GM19238 (cell line): ENCODE measurements around the gene FAM72A.
"Not testable (repeated sequence)": the region's sequence is repeated elsewhere in the genome, so short reads cannot be mapped to it uniquely, and the experiment has no call there.

Source experiments
- DNase-seq: peaks from one replicate; pipeline ENCODE4 v3.0.0; 2011; ENCODE audit warnings: low spot score; ENCODE audit not compliant: insufficient read length

FAM72A gene

DNA sequence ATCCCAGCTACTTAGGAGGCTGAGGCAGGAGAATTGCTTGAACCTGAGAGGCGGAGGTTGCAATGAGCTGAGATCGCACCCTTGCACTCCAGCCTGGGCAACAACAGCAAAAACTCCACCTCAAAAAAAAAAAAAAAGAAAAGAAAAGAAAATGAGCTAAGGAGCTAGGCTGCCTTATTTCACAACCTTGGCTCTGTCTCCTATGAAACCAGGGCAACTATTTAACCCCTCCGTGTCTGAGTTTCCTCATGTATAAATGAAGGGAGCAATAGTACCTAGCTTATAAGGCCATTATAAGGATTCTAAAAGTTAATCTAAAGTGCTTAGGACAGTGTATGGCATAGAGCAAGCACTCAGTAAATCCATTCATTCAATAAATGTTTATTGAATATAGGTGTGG is 32.8 kb downstream of the FAM72A start:
- not testable (repeated sequence) for DNase-seq

DNA sequence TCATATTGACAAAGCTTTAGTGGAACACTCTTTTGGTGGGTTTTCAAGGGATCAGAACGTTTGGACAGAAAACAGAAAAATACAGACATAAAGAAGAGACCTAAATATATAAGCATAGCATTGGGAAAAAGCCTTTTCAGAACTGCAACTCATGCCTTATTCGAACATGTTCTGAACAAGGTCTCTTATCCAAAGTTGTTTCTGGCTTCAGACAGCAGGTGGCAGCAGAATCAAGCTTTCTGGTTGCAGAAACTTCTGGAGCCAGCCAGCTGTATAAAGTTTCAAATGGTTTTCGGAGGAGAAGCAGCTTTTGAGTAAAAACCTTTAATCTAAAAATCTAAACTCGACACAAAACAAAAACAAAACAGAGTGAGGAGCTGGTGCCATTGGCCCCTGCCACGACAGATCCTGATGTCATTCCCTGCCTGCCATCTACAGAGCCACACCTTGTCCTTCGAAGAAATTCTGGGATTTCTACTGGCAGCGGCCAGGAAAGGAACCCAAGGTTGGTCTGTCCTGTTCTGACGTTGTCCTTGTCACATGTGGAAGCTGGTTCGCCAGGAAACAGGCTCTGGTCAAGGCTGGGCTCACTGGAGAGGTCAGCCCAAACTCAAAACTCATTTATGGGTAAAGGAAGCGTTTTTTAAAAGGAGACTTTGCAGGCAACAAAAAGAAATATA is 35.1 kb downstream of the FAM72A start:
- DNase-seq = not testable (repeated sequence)

DNA sequence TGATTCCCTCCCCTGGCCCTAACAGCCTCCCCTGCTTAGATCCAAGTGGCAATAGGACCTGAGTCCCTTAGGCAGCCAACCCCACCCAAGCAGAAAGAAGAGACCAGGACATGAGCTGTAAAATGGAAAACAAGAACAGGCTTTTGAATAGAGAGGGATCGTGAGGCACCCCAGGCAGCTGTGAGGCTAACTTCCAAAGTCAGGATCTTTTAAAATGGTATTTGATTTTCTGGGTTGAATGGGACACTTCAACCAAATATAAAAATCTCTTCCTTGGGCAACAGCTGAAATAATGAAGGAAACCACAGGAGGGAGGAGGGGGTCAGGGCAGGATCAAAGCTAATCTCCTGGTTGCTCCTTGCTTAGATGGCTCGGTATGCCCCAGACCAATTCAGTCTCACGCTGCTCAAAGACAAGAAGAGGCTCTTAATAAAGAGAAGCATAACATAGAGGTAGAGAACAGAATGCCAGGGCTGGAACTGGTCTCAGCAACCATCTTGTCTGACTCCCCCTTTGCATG is 56.8 kb downstream of the FAM72A start:
- DNase-seq = no peak

DNA sequence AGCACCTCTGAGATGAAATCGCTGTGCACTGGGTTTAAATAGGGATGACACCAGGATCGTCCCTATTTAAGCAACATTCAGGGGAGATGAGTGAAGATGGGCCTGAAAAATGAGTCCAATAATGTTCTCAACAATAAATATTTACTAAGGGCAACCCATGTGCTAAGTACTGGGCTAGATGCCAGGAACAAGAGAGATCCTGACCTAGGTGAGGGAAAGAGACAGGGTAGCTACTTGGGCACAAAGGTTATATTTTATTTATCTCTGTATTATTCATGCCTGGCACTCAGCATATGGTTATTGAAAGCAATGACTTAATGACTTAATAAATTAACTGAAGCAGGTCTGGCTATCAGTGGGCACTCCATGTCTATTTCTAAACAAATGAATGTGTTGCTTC is 58.0 kb downstream of the FAM72A start:
- no peak for DNase-seq

DNA sequence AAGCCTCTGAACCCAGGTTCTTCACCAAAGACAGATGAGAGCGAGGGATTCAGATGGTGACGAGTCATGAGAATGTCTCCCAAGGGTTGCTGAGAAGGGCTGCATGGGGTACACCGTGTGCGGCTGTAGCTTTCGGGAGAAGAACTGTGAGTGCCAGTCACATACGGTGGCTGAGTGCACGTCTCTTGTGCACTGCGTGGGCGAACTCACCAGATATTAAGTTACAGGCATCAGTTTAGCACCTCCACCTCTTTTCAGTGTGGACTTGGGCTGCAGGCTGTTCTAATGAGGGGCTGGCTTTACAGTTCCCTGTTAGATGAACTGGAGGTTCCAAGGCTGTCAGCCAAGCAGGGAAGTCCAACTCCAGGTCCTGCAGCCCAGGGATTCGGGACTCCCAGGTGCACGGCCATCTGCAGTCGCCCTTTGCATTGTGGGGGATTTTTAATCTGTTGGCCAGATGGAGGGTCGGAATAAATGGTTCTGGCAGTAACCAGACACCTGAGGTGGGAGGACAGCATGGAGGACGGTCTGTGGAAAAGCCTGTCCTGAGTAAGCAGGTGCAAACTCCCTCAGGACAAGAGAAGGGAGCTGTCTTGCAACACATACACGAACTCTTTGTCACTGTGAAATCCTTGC is 59.0 kb downstream of the FAM72A start:
- no peak for DNase-seq

DNA sequence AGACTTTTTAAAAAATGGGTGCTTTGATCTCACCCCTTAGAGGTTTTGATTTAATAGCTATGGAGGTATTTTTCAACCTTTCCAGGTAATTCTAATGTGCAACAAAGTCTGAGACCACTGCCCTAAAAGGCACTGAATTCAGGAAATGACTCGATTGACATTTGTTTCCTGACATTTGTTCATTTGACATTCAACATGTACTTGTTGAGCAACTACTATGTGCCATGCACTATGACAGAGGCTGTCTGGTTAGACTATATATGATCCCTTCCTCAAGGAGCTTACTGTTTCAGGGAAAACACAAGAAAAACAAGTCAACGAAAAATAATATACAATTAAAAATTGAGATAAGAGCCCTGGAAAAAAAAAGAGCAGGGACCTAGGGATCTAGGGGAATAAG is 59.9 kb downstream of the FAM72A start:
- DNase-seq = no peak

DNA sequence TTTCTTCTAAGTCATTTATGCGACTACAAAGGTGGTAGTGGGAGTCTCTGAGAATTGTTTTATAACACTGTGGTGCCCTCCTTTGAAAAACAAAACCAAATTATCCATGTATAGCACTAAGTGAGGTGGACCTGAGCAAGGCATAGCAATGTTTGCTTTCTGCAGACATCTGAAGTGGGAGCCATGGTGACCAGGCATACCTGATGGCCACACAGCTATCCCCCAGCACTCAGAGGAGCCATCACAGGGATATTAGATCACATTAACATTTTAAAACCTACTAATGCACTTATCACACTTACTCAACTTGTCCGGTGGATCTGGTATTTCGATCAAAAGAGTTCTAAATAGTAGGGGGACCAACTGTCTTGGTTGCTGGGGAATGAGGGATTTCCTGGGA is 60.6 kb downstream of the FAM72A start:
- DNase-seq = no peak

DNA sequence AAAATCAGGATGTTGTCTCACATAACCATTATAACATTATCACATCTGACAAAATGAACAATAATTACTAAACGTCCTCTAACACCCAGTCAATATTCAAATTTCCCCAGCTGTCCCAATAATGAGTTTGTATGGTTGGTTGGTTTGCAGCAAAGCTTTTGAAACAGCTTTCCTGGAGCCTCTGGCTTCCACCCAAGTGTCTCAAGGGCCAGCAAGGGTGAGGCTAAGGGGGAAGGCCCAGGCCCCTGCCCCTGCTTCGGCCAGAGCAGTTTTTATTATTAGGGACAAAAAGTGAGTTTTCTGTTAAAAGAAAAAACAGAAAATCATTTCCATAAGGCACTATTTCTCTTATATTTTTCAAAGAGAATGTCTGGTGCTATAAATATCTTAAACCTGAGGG is 66.4 kb downstream of the FAM72A start:
- DNase-seq = no peak
